H1 (cell line): ENCODE data around the gene ST6GALNAC3. TPM values are rescaled to one million over a fixed set of nuclear protein-coding genes. Genes with fewer than 3 reads are reported as not detected.

Experiments
- CHD1 ChIP-seq: IDR thresholded peaks from 2 replicates; pipeline ENCODE4 v1.6.1; 2012; ENCODE audit warnings: low read depth, low read length, improper control_type of control experiment
- CTCF ChIP-seq, 3 experiments: IDR thresholded peaks; 1 replicate in 2 of 3; 2 replicates in 1 of 3; pipeline versions ENCODE4 v1.5.1 to v1.6.1; 2011; ENCODE audit warnings: low read length in 3 of 3, mild to moderate bottlenecking in 3 of 3, inconsistent platforms in 2 of 3, low read depth in 1 of 3, moderate library complexity in 1 of 3; ENCODE audit not compliant: insufficient read depth in 1 of 3; ENCODE audit errors: control extremely low read depth in 1 of 3
- MAX ChIP-seq: IDR thresholded peaks from 2 replicates; pipeline ENCODE4 v1.6.1; 2012; ENCODE audit warnings: inconsistent platforms
- PHF8 ChIP-seq: fragments of 200-600 bp; sonication (generic); conservative IDR thresholded peaks from 2 replicates; pipeline ENCODE4 v1.7.1; 2012; ENCODE audit warnings: low read depth, mild to moderate bottlenecking, inconsistent platforms, low read length, moderate library complexity
- RAD21 ChIP-seq, 2 experiments: IDR thresholded peaks in 1 of 2; conservative IDR thresholded peaks in 1 of 2; 2 replicates each; pipeline ENCODE4 v1.6.1; 2011; ENCODE audit warnings: low read depth in 2 of 2, low read length in 2 of 2, improper control_type of control experiment in 1 of 2, inconsistent platforms in 1 of 2, mild to moderate bottlenecking in 1 of 2, moderate library complexity in 1 of 2
- ZNF274 ChIP-seq: IDR thresholded peaks from 2 replicates; pipeline ENCODE4 v1.7.0; 2012; ENCODE audit warnings: low read length, borderline replicate concordance; ENCODE audit errors: extremely low read depth
- polyA plus RNA-seq, 7 experiments: library from polyadenylated mRNA; depleted of rRNA in 3 of 7; stranded (reverse) in 5 of 7; unstranded in 2 of 7; fragments of >200 nt in 5 of 7; fragments of 200-250 nt in 2 of 7; gene quantifications; 1 replicate in 5 of 7; 2 replicates in 1 of 7; 4 replicates in 1 of 7; pipeline versions ENCODE4 v1.2.1 to v1.2.3, GENCODE V29; 2011 to 2013; ENCODE audit warnings: missing spikeins in 2 of 7, mixed read lengths in 2 of 7
- total RNA-seq: library from RNA; stranded (reverse); fragmentation: NEBNext Ultra II Directional; extraction: Animal tissue kit (Norgen Biotek cat#: 25700); gene quantifications from 2 replicates; pipeline ENCODE4 v1.2.1, GENCODE V29; 2021

The ST6GALNAC3 gene
- total and polyA plus RNA-seq, 2 of the 8 experiments (the other 6 are each of a cell fraction or from before 2014, with no cell fraction given): 4.9 to 19.0 TPM

- TF ChIP-seq RAD21 (IDR thresholded peaks at IDR 0.05 in 1 of 2, conservative IDR thresholded peaks at IDR 0.05 in 1 of 2; ENCODE audit: low read depth in 2 of 2, low read length in 2 of 2): no peak
- TF ChIP-seq MAX: no peak
- TF ChIP-seq CHD1: no peak
- TF ChIP-seq CTCF (IDR thresholded peaks at IDR 0.05; ENCODE audit: control extremely low read depth in 1 of 3, insufficient read depth in 1 of 3, low read depth in 1 of 3, low read length in 3 of 3): no peak
- no peak for TF ChIP-seq PHF8
- TF ChIP-seq ZNF274: no peak
These were observed 188.1 kb downstream of the ST6GALNAC3 start (continued) for GRCh38 chr1:76262601-76263000.
